Karpas-422 (cell line): ENCODE results near the gene SLC35F1. TPM values are rescaled to one million over a fixed set of nuclear protein-coding genes. Genes with fewer than 3 reads are reported as not detected.

ENCODE experiments used
- DNase-seq: peaks from one replicate; pipeline ENCODE4 v3.0.0-alpha.2; 2015
- H2AFZ ChIP-seq: fragments of 200-600 bp; sonication (generic); 2 replicates; pipeline ENCODE4 v1.6.1; 2014; ENCODE audit warnings: antibody characterized with exemption, low read length, mixed read lengths
- H3K27ac ChIP-seq: fragments of 200-600 bp; sonication (generic); 2 replicates; pipeline ENCODE4 v1.5.1; 2014; ENCODE audit warnings: mild to moderate bottlenecking, low read length, moderate library complexity
- H3K27me3 ChIP-seq: fragments of 200-600 bp; sonication (generic); 2 replicates; pipeline ENCODE4 v1.6.1; 2014; ENCODE audit warnings: low read length, mixed read lengths
- H3K36me3 ChIP-seq: fragments of 200-600 bp; sonication (generic); 2 replicates; pipeline ENCODE4 v1.6.1; 2014; ENCODE audit warnings: low read length, mixed read lengths; ENCODE audit not compliant: insufficient read depth
- H3K4me1 ChIP-seq: fragments of 200-600 bp; sonication (generic); 2 replicates; pipeline ENCODE4 v1.6.1; 2014; ENCODE audit warnings: mild to moderate bottlenecking, low read length, mixed read lengths
- H3K4me2 ChIP-seq: fragments of 200-600 bp; sonication (generic); 2 replicates; pipeline ENCODE4 v1.6.1; 2014; ENCODE audit warnings: low read length, low read depth, mild to moderate bottlenecking; ENCODE audit not compliant: poor library complexity, severe bottlenecking
- H3K4me3 ChIP-seq: fragments of 200-600 bp; sonication (generic); 2 replicates; pipeline ENCODE4 v1.5.1; 2014; ENCODE audit warnings: mild to moderate bottlenecking, antibody characterized with exemption, low read length, mixed read lengths
- H3K79me2 ChIP-seq: fragments of 200-600 bp; sonication (generic); 2 replicates; pipeline ENCODE4 v1.6.1; 2014; ENCODE audit warnings: mild to moderate bottlenecking, low read length, mixed read lengths
- H3K9ac ChIP-seq: fragments of 200-600 bp; sonication (generic); 2 replicates; pipeline ENCODE4 v1.6.0; 2014; ENCODE audit warnings: low read length
- H3K9me2 ChIP-seq: fragments of 200-600 bp; sonication (generic), shearing (Covaris generic); replicated peaks from 2 replicates; pipeline ENCODE4 v1.6.0; 2014; ENCODE audit warnings: mild to moderate bottlenecking, low read length, moderate library complexity; ENCODE audit not compliant: insufficient read depth
- H3K9me3 ChIP-seq: fragments of 300-700, 200-600 bp; sonication (generic); 2 replicates; pipeline ENCODE4 v1.6.1; 2014; ENCODE audit warnings: low read length, mixed read lengths
- H4K20me1 ChIP-seq: fragments of 200-600 bp; sonication (generic); 2 replicates; pipeline ENCODE4 v1.6.1; 2014; ENCODE audit warnings: mild to moderate bottlenecking, antibody characterized with exemption, low read length, low read depth; ENCODE audit not compliant: insufficient read depth
- total RNA-seq: library from RNA; depleted of rRNA; stranded (reverse); fragments of >200 nt; shearing (Covaris generic); gene quantifications from 2 replicates; pipeline ENCODE4 v1.2.3, GENCODE V29; 2014; ENCODE audit warnings: low replicate concordance

The SLC35F1 gene
- total RNA-seq, 1 experiment from 2014 or later: not detected

- Histone ChIP-seq H3K9me2 (no peaks in the 10 kb centered on the region), H3K9me3 (no peaks in the 10 kb centered on the region; the same call in 1 of the 2 replicates), H3K27ac (no peak overlapping the region), H3K36me3 (no peaks in the 10 kb centered on the region), H3K4me3 (no peak overlapping the region), H3K79me2 (no peaks in the 10 kb centered on the region), H3K4me1 (peaks cover 12% of the 10 kb centered on the region), H3K27me3 (no peaks in the 10 kb centered on the region), H3K4me2 (no peak overlapping the region), H2AFZ (no peak overlapping the region), H4K20me1 (no peaks in the 10 kb centered on the region), H3K9ac (no peak overlapping the region)
- DNase-seq: no peak
Observed at GRCh38 chr6:118103381-118104146, 196.5 kb downstream of the SLC35F1 start.

DNA sequence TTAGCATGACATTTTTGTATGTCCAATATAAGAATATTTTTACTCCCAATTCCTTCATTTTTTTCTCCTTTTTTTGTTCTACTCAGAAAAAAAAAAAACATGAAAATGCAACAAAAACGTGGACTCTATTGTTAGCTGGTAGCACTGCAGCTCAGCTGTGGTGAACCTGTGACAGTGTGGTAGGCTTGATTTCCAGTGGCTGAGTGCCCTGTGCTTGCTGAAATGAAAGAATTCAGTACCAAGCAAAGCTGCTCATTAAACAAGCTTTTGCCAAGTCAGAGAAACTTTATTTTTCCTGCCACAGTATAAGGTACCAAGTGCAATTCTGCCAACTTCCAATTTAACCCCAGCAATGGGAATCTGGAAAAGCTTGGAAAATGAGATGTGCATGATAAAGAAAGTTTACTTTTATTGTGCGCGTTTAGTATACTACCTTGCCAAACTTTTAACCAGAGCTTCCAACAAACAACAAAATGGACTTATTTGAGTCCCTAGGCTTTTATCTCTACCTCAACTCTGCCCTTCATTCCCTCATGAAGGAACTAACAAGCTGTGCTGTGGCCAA is 215.2 kb downstream of the SLC35F1 start:
- H3K9me3 ChIP-seq: no peaks in the 10 kb centered on the region

DNA sequence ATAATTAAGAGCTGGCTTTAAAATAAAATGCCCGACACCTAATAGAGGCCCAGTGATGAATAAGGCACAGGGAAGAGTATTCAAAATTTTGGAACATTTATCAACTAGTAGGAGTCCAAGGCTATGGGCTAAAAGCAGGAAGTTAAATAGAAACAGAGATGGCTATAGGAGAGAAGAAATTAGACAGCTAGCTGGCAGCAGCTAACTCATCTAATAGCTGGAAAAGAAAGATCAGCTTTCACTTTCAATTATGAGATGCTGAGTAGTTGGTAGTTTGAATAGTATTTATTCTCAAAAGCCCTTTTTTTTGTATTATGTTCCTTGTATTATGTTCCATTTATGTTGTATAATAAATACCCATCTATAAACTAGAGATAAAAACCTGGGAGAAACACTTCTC is 215.7 kb downstream of the SLC35F1 start:
- H4K20me1 ChIP-seq: no peaks in the 10 kb centered on the region
- H3K79me2 ChIP-seq: no peaks in the 10 kb centered on the region
- no peak for DNase-seq
- H3K27ac ChIP-seq: no peak overlapping the region
- no peak overlapping the region for H2AFZ ChIP-seq
- H3K4me2 ChIP-seq: no peak overlapping the region
- H3K4me1 ChIP-seq: no peaks in the 10 kb centered on the region; the same call in 1 of the 2 replicates
- no peaks in the 10 kb centered on the region for H3K9me2 ChIP-seq
- H3K27me3 ChIP-seq: no peaks in the 10 kb centered on the region
- no peak overlapping the region for H3K9ac ChIP-seq
- H3K9me3 ChIP-seq: no peaks in the 10 kb centered on the region
- no peaks in the 10 kb centered on the region for H3K36me3 ChIP-seq
- H3K4me3 ChIP-seq: no peak overlapping the region

More for the DNA sequence above, 215.2 kb downstream of the SLC35F1 start:
- DNase-seq: no peak
- Histone ChIP-seq H3K4me2 (no peak overlapping the region), H2AFZ (no peak overlapping the region), H3K27me3 (no peaks in the 10 kb centered on the region), H3K27ac (no peak overlapping the region), H3K36me3 (no peaks in the 10 kb centered on the region), H3K9ac (no peak overlapping the region), H3K79me2 (no peaks in the 10 kb centered on the region), H3K4me3 (no peak overlapping the region), H4K20me1 (no peaks in the 10 kb centered on the region), H3K4me1 (peaks cover 1% of the 10 kb centered on the region), H3K9me2 (no peaks in the 10 kb centered on the region)

DNA sequence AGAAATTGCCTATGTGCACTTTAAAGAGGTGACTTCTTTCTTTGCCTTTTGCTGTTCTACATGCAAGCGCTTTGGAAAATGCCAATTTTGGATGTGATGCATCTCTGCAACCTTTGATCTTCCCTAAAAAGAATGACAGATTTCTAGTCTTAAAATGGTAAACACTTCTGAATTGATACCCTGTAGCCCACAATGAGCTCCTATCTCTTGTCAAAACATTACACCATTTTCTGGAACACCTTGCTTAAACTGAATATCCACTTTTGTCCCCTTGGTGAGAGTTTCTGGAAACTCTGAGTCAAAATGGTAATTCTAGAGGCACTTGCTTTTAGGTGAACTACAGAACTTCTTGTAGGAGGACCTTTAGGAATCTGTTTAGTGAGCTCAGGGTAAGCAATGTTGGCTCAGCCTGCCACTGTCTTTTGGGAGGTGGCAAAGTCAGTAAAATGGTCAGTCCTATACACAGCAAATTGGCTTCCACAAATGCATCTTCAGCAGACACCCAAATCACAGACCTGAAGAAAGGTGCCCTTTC is 216.5 kb downstream of the SLC35F1 start:
- no peak overlapping the region for H3K4me3 ChIP-seq
- no peak overlapping the region for H3K9ac ChIP-seq
- no peak overlapping the region for H3K27ac ChIP-seq
- H3K9me2 ChIP-seq: no peaks in the 10 kb centered on the region
- no peak overlapping the region for H3K4me2 ChIP-seq
- no peak overlapping the region for H2AFZ ChIP-seq
- no peaks in the 10 kb centered on the region for H3K36me3 ChIP-seq
- H3K79me2 ChIP-seq: no peaks in the 10 kb centered on the region
- H4K20me1 ChIP-seq: no peaks in the 10 kb centered on the region
- no peaks in the 10 kb centered on the region for H3K9me3 ChIP-seq
- H3K27me3 ChIP-seq: no peaks in the 10 kb centered on the region
- no peaks in the 10 kb centered on the region; the same call in 1 of the 2 replicates for H3K4me1 ChIP-seq
- no peak for DNase-seq

DNA sequence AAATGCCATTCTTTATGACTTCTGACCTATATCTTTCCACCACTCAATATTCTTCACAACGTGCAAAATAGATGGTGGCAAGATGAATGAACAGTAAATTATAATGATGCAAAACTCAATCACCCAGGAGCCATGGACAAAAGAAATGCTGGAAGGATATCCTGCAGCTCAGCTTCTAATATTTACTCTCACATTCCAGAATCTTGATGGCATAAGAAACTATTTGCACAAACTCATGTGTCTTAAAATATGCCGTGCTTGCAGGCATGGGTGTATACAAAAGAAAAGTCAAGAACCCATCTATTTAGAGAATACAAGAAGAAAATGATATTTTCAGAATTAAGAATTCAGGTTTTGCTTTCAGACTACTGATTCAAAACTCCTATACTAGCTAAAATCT is 217.8 kb downstream of the SLC35F1 start:
- Histone ChIP-seq H2AFZ (no peak overlapping the region), H3K4me2 (no peak overlapping the region), H3K27ac (no peak overlapping the region), H3K9me2 (no peaks in the 10 kb centered on the region), H3K4me3 (no peak overlapping the region), H3K36me3 (no peaks in the 10 kb centered on the region), H3K9ac (no peak overlapping the region), H3K27me3 (no peaks in the 10 kb centered on the region), H4K20me1 (no peaks in the 10 kb centered on the region), H3K4me1 (no peaks in the 10 kb centered on the region), H3K79me2 (no peaks in the 10 kb centered on the region), H3K9me3 (no peaks in the 10 kb centered on the region)
- DNase-seq: no peak

- no peak overlapping the region for H3K4me3 ChIP-seq
Observed at GRCh38 chr6:118128755-118129154, 221.7 kb downstream of the SLC35F1 start.

GRCh38 chr6:118134206-118134605 is 227.1 kb downstream of the SLC35F1 start:
- no peaks in the 10 kb centered on the region for H3K27me3 ChIP-seq
- H3K4me1 ChIP-seq: no peaks in the 10 kb centered on the region
- no peak overlapping the region for H3K27ac ChIP-seq
- no peaks in the 10 kb centered on the region for H3K36me3 ChIP-seq
- no peak overlapping the region for H3K4me2 ChIP-seq
- no peak overlapping the region for H3K4me3 ChIP-seq
- H3K9me3 ChIP-seq: no peaks in the 10 kb centered on the region
- H4K20me1 ChIP-seq: no peaks in the 10 kb centered on the region
- no peak overlapping the region for H3K9ac ChIP-seq
- no peak for DNase-seq
- no peaks in the 10 kb centered on the region for H3K9me2 ChIP-seq
- no peaks in the 10 kb centered on the region for H3K79me2 ChIP-seq
- no peak overlapping the region for H2AFZ ChIP-seq

More at GRCh38 chr6:118128755-118129154, 221.7 kb downstream of the SLC35F1 start:
- H2AFZ ChIP-seq: no peak overlapping the region
- H3K4me1 ChIP-seq: no peaks in the 10 kb centered on the region
- H3K27ac ChIP-seq: no peak overlapping the region
- no peaks in the 10 kb centered on the region for H3K36me3 ChIP-seq
- no peaks in the 10 kb centered on the region for H4K20me1 ChIP-seq
- no peak overlapping the region for H3K9ac ChIP-seq
- H3K27me3 ChIP-seq: no peaks in the 10 kb centered on the region
- no peak overlapping the region for H3K4me2 ChIP-seq
- no peaks in the 10 kb centered on the region for H3K9me3 ChIP-seq
- no peaks in the 10 kb centered on the region for H3K79me2 ChIP-seq
- no peaks in the 10 kb centered on the region for H3K9me2 ChIP-seq
- no peak for DNase-seq

DNA sequence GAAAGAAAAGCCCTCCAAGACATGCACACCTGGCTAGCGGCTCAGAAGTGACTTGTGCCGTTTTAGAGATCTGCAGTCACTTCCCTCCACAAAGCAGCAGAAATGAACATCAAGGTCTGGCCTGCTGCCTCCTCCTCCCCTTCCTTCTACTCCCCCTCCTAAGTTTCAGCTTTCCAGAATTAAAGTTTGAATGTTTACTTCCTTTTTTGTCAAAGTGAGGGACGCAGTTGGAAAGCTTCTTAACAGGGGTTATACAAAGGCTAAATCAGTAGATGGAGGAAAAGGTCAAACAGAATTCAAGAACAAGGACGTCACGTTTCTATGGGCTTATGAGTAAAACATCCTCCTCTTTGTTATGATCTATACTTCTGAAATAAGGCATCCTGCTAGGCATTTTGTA is 227.7 kb downstream of the SLC35F1 start:
- Histone ChIP-seq H3K27ac (no peak overlapping the region), H3K9me2 (no peaks in the 10 kb centered on the region), H2AFZ (no peak overlapping the region), H4K20me1 (no peaks in the 10 kb centered on the region), H3K27me3 (no peaks in the 10 kb centered on the region), H3K4me2 (no peak overlapping the region), H3K4me3 (no peak overlapping the region), H3K79me2 (no peaks in the 10 kb centered on the region), H3K36me3 (no peaks in the 10 kb centered on the region), H3K9me3 (no peaks in the 10 kb centered on the region), H3K4me1 (no peaks in the 10 kb centered on the region), H3K9ac (no peak overlapping the region)
- no peak for DNase-seq
